HG02763 (cell line): ENCODE data around the gene TMEM52.
"Not testable (repeated sequence)": the region's sequence is repeated elsewhere in the genome, so short reads cannot be mapped to it uniquely, and the experiment has no call there.

Experiments used
- ATAC-seq: cut with Tn5 transposase; IDR thresholded peaks from one replicate; pipeline ENCODE4 v1.9.1; 2021; ENCODE audit warnings: mild to moderate bottlenecking, moderate library complexity; ENCODE audit not compliant: unreplicated experiment

TMEM52 gene

GRCh38 chr1:1947493-1947892 is 28.4 kb upstream of the TMEM52 start:
- ATAC-seq, result no peak

GRCh38 chr1:1946540-1946939 is 27.5 kb upstream of the TMEM52 start:
- ATAC-seq, result no peak

GRCh38 chr1:1945782-1946393 is 26.8 kb upstream of the TMEM52 start:
- ATAC-seq, result no peak

DNA sequence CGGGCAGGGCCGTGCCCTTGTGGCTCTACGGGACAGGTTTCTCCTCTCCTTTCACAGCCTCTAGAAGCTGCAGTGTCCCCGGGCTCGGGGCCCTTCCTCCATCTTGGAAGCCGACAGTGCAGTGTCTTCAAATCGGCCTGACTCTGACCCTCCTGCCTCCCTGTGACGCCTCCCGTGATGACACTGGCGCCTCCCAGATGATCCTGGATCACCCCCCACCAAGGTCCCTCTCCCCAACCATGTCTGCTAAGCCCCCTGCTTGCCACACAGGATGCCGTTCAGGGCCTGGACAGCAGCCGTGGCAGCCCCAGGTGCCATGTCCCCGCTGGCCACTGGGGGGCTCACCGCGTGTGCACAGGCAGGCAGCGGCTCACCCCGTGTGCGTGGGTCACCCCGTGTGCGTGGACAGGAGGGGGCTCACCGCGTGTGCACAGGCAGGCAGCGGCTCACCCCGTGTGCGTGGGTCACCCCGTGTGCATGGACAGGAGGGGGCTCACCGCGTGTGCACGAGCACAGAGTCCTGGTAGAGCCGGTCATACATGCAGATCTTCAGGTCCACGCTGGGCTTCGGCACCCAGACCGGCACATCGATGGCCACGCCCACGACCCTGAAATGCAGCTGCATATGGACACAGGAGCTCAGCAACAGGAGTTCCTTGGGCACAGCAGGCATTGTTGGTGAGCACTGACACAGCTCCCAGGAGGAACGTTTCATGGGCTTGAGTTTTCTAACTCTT is 24.9 kb upstream of the TMEM52 start:
- ATAC-seq, result no peak

- ATAC-seq, result no peak
Measured at GRCh38 chr1:1942753-1943656, 23.9 kb upstream of the TMEM52 start.

DNA sequence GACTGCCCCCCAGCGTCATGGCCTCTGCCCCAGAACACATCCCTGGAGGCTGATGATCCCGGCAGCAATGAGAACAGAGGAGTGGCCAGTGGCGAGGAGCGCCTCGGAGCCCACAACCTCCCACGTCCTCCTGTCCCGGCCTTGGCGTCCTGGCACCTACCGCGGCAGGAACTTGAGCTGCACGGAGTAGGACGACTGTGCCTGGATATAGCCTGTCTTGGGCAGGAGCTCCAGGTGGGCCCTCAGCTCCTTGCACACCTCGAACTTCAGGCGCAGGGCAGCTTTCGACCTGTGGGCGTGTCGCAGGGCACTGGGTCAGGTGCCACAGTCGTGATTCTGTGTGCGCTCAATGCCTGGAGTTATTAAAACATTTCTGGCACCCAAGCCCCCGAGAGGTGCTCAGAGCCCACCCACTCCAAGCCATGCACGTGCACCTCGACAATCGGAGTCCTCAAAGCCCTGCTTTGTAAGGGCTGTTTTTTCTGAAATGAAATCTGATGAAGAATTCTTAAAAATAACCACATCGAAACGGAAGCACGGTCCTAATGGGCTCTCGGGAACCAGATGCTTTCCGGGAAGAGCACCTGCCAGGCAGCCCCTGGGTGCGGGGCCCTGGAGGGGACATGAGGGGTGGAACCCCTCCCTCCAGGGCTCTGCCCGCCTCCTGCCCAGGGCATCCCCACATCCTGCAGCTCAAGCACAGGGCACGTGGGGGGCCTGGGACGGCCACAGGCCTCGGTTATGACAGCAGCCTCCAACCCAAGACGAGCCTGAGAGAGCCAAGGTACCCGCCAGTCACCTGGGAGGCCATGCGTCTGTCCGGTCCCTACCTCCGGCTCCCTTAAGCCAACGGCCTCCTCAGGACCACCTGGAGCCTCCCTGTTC is 23.0 kb upstream of the TMEM52 start:
- no peak for ATAC-seq

DNA sequence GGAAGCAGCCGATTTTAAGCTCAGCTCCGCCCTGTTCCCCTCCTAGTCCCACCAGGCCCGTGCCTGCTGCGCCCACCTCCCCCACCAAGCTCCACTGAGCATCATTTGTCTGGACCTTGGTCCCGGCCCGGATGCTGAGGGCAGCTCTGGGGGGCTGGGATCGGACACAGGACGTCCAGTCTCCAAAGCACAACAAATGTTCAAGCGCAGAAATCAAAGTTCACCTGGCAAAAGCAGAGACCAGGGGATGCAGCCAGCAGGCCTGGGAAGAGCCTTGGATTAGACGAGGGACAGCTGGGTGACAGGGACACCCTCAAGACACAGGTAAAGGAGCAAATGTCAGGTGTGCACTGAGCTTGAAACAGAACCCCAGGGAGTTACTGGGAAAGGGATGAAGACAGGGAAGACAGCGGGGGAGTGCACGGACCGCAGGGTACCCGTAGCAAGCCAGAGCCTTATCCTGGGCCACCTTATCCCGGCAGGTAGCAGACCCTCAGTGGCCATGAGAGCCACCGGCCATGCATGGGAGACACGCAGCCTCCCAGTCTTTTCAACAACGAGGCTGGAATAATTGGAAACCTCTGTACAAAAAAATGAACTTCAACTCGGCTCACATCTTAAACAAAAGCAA is 22.2 kb upstream of the TMEM52 start:
- no peak for ATAC-seq

GRCh38 chr1:1940123-1940425 is 21.0 kb upstream of the TMEM52 start:
- no peak for ATAC-seq

- no peak for ATAC-seq
Measured at GRCh38 chr1:1939296-1940122, 20.4 kb upstream of the TMEM52 start.

GRCh38 chr1:1938613-1939295 is 19.7 kb upstream of the TMEM52 start:
- ATAC-seq, result no peak

GRCh38 chr1:1938276-1938573 is 19.1 kb upstream of the TMEM52 start:
- ATAC-seq, result no peak

GRCh38 chr1:1937549-1938275 is 18.6 kb upstream of the TMEM52 start:
- no peak for ATAC-seq

GRCh38 chr1:1937061-1937460 is 18.0 kb upstream of the TMEM52 start:
- no peak for ATAC-seq

DNA sequence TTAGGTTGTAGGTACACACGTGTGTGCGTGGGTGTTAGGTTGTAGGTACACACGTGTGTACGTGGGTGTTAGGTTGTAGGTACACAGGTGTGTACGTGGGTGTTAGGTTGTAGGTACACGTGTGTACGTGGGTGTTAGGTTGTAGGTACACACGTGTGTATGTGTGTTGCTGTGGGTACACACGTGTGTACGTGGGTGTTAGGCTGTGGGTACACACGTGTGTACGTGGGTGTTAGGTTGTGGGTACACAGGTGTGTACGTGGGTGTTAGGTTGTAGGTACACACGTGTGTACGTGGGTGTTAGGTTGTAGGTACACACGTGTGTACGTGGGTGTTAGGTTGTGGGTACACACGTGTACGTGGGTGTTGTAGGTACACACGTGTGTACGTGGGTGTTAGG is 15.8 kb upstream of the TMEM52 start:
- ATAC-seq, result not testable (repeated sequence)

GRCh38 chr1:1929639-1930545 is 10.8 kb upstream of the TMEM52 start:
- no peak for ATAC-seq

DNA sequence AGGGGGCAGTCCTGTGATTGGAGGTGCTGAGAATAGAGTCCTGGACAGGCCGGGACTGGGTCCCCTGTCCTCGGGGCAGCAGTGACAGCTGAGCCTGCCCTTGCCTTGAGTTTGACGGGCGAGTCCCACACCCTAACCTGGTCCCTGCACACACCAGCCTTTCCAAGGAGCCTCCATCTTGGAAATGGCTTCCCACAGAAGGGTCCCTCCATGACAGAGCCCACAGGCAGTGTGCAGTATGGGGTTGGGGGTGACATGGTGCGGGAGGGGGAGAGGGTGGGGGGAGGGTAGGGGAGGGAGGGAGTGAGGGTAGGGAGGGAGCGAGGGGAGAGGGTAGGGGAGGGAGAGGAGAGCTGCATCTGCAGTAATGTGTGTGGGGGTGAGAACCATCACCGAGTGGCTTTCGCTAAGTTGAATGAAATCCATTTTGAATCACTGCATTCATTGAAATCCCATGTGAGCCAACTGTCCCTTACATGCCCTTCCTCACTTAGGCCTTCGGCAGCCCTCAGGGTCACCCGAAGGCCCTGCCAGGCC is 10.1 kb upstream of the TMEM52 start:
- no peak for ATAC-seq
